ENCODE measurements around the gene ENPP1.
"Not testable (repeated sequence)": the region's sequence is repeated elsewhere in the genome, so short reads cannot be mapped to it uniquely, and the experiment has no call there.

ENPP1 gene

DNA sequence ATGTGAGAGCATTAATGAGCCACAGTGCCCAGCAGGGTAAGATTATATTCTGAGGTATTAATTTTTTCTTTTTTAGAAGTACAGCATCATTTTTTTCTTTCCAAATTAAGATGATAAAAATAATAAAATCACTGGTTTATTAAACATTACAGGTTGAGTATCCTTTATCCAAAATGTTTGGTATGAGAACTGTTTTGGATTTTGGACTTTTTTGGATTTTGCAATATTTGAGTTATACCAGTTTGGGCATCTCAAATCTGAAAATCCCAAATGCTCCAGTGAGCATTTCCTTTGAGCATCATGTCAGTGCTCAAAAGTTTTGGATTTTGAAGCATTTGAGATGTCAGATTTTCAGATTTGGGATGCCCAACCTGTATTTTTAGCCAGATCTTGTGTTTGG is 44.4 kb downstream of the ENPP1 start:
- no peak overlapping the region for H3K4me3 ChIP-seq (ENCODE audit: low read length)
- no peak for DNase-seq (ENCODE audit: low read depth, low spot score)

- H3K4me3 ChIP-seq (ENCODE audit: low read length): no peak overlapping the region
- no peak for DNase-seq (ENCODE audit: low read depth, low spot score)
These were observed 47.0 kb downstream of the ENPP1 start for GRCh38 chr6:131854803-131855202.

DNA sequence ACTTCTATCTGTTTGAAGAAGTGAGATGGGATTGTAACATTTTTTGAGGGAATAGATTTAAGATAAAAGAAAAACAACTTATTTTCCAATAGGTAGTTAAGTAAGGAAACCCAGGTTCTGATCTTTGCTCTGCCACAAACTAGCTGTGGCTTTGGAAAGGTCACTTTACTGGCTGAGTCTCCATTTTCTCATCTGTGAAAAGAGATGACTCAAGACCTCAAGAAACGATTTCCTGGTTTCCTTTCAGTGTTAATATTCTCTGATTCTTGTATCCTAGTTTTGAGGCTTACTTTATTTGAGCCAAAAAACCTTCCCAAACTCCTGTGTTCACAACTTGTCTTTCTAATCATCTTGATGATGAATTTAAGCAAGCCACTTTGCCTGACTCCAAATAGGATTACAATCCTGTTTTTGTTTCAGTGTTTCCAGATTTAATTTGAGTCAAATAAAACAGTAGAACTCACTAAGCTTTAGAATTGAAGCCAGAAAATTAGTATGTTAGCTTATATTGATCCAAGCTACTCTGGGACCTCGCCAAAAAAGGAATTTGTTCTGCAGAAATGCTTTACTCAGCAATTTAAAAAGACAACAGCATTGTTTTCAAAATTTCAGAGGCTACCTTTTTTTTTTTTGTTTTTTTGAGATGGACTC is 51.1 kb downstream of the ENPP1 start:
- no peak for DNase-seq (ENCODE audit: low read depth, low spot score)
- no peak overlapping the region for H3K4me3 ChIP-seq (ENCODE audit: low read length)

- not testable (repeated sequence) for H3K4me3 ChIP-seq (ENCODE audit: low read length); DNase-seq (ENCODE audit: low read depth, low spot score)
These were observed 51.8 kb downstream of the ENPP1 start for GRCh38 chr6:131859658-131860057.

GRCh38 chr6:131861381-131861780 is 53.6 kb downstream of the ENPP1 start:
- DNase-seq (ENCODE audit: low read depth, low spot score): no peak
- H3K4me3 ChIP-seq (ENCODE audit: low read length): no peak overlapping the region

GRCh38 chr6:131862476-131862875 is 54.7 kb downstream of the ENPP1 start:
- no peak for DNase-seq (ENCODE audit: low read depth, low spot score)
- H3K4me3 ChIP-seq (ENCODE audit: low read length): no peak overlapping the region

DNA sequence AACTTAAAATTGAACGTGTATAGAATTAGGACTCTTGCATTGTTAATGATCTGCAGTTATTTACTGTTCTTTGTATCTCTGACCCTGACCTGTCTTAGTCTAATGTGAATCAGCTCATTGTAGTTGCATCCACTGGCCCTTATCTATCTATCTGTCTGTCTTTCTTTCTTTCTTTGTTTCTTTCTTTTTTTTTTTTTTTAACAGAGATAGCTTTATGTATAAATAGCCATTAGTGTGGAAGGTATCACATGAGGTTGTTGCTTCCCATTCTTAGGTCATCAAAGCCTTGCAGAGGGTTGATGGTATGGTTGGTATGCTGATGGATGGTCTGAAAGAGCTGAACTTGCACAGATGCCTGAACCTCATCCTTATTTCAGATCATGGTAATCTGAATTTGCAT is 59.9 kb downstream of the ENPP1 start:
- no peak overlapping the region for H3K4me3 ChIP-seq (ENCODE audit: low read length)
- no peak for DNase-seq (ENCODE audit: low read depth, low spot score)

DNA sequence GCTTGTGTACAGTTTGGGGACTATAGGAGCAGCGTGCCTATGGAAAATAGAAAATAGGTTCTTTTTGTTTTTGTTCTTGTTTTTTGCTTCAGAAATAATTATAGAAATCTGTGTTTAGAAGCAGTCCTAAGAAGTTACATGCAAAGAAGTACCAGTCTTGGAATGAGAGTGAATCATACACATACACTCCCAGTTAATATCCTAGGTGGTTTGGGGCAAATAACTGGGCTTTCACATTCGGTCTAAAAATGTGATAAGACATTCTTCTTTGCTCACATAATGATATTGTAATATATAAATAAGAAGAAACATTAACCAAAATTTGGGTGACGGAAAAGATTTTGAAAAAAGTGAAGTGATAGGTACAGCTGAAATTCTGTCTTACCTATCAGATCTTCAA is 61.0 kb downstream of the ENPP1 start:
- DNase-seq (ENCODE audit: low read depth, low spot score): no peak
- no peak overlapping the region for H3K4me3 ChIP-seq (ENCODE audit: low read length)

- DNase-seq (ENCODE audit: low read depth, low spot score): no peak
- no peak overlapping the region for H3K4me3 ChIP-seq (ENCODE audit: low read length)
These were observed 67.8 kb downstream of the ENPP1 start for GRCh38 chr6:131875647-131876046.

- no peak for DNase-seq (ENCODE audit: low read depth, low spot score)
- H3K4me3 ChIP-seq (ENCODE audit: low read length): no peak overlapping the region
These were observed 68.7 kb downstream of the ENPP1 start for GRCh38 chr6:131876545-131876944.

DNA sequence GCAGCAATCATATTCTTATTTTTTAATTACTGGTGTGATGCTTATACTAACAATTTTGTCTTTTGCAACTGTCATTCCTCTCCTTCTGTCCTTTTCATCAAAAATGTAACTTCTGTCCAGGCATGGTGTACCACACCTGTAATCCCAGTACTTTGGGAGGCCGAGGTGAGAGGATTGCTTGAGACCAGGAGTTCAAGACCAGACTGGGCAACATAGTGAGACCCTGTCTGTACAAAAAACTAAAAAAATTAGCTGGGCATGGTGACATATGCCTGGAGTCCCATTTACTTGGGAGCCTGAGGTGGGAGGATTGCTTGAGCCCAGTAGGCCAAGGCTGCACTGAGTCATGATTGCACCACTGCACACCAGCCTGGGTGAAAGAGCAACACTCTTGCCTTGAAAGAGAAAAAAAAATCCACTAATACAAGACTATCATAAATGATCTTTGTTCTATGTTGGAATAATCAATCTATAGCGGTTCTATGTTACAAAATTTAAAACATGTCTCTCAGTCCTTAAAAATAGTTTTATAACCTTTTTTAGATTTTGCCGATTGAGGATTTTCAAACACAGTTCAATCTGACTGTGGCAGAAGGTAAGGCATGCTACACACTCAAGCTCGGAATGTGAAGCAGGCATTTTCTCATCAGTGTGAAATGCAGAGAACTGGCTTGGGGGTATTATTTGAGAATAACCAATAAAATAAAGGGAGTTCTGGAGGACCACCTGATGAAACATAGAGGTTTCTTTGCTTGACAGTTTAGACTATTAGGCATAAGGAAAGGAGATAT is 70.4 kb downstream of the ENPP1 start:
- no peak for DNase-seq (ENCODE audit: low read depth, low spot score)
- no peak overlapping the region for H3K4me3 ChIP-seq (ENCODE audit: low read length)

- H3K4me3 ChIP-seq (ENCODE audit: low read length): no peak overlapping the region
- DNase-seq (ENCODE audit: low read depth, low spot score): no peak
These were observed 75.2 kb downstream of the ENPP1 start for GRCh38 chr6:131883016-131883415.

DNA sequence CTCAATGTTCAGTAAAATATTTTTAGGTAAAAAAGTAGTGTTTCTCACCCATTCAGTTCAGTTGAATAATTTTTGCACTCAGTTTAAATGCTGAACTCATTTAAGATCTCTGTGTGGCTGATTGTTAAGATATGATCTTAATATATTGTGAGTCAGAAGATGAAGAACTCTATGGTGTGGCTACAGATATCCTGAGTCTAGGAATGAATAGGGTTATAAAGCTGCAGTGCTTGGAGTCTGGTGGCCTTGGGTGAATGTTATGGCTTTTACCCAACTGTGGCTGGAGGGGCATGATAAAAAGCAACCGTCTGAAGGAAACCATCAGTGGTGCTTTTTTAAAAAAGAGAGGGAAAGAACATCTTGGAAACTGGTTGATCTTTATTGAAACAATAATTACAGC is 77.4 kb downstream of the ENPP1 start:
- DNase-seq (ENCODE audit: low read depth, low spot score): no peak
- H3K4me3 ChIP-seq (ENCODE audit: low read length): no peak overlapping the region

DNA sequence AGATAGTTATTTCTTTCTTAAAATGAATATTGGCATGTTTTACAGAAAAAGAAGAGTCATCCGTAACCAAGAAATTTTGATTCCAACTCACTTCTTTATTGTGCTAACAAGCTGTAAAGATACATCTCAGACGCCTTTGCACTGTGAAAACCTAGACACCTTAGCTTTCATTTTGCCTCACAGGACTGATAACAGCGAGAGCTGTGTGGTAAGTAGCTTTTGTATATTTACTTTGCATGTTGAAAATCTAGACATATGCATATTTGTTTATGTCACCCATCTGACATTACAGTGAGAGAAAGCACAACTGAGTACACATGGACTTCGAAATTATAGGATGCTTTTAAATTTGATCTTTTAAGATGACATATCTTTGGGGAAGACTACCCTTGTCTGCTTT is 78.7 kb downstream of the ENPP1 start:
- no peak for DNase-seq (ENCODE audit: low read depth, low spot score)
- no peak overlapping the region for H3K4me3 ChIP-seq (ENCODE audit: low read length)

DNA sequence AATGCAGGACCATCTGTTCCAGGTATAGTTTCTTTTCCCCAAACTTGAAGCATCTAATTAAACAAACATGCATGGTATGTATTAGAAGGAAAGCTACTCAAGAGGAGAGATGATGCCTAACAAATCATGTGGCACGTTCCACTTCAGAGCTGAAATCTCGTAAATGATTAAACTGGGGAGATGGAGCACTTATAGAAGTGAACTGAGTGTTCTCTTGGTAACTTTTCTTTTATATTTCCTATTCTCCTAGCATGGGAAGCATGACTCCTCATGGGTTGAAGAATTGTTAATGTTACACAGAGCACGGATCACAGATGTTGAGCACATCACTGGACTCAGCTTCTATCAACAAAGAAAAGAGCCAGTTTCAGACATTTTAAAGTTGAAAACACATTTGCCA is 82.3 kb downstream of the ENPP1 start:
- H3K4me3 ChIP-seq (ENCODE audit: low read length): no peak overlapping the region
- no peak for DNase-seq (ENCODE audit: low read depth, low spot score)

DNA sequence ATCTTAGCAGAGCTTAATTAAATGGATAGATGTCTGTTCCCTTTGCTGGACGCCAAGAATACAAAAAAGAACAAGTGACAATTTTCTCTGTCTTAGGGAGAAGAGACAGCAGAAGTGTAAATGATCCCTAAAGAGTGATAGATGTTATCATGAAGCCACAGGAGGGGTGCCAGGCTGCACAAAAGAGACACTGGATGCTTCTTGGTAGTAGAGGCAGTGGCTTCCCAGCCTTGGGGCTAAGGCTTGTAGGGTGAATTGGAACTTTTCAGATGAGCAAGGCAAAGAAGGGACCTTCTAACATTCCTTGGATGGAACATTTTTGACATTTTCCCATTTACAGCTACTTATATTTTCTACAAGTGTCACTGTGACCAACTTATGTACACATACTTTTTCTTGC is 85.4 kb downstream of the ENPP1 start:
- H3K4me3 ChIP-seq (ENCODE audit: low read length): no peak overlapping the region
- DNase-seq (ENCODE audit: low read depth, low spot score): no peak

- no peak overlapping the region for H3K4me3 ChIP-seq (ENCODE audit: low read length)
- DNase-seq (ENCODE audit: low read depth, low spot score): no peak
These were observed 86.9 kb downstream of the ENPP1 start for GRCh38 chr6:131894493-131895424.

- no peak overlapping the region for H3K4me3 ChIP-seq (ENCODE audit: low read length)
- DNase-seq (ENCODE audit: low read depth, low spot score): no peak
These were observed 89.2 kb downstream of the ENPP1 start for GRCh38 chr6:131897050-131897435.

DNA sequence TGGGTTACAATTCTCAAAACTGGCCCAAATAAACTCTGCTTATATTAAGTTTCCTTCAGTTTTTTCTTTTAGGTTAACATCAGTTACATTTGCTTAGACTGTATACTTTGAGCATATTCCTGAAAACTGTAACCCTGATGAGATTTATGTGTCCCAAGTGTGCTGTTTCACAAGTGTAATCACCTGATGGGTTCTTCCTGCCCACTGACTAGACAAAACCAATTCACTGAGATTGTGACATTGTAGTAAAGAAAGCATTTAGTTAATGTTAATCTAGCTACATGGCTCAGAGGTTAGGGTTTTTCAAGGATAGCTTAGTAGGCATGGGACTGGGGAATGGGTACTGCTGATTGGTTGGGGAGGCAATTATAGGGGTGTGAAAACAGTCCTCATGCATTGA is 89.8 kb downstream of the ENPP1 start:
- DNase-seq (ENCODE audit: low read depth, low spot score): no peak
- H3K4me3 ChIP-seq (ENCODE audit: low read length): no peak overlapping the region

DNA sequence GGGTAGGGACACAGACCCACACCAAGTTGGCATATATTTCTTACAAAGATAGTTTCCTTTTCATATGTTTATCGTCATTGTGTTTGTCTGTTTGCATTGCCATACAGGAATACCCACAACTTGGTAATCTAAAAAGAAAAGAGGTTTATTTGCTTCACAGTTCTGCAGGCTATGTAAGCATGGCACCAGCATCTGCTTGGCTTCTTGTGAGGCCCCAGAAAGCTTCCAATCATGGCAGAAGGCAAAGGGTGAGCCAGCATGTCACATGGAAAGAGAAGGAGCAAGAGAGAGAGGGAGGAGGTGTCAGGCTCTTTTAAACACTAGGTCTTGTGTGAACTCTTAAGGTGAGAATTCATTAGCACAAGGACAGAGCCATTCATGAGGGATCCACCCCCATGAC is 90.9 kb downstream of the ENPP1 start:
- no peak overlapping the region for H3K4me3 ChIP-seq (ENCODE audit: low read length)
- DNase-seq (ENCODE audit: low read depth, low spot score): no peak

Data from Jurkat, Clone E6-1 (cell line).